Stimulated activated CD8-positive, alpha-beta memory T cell treated with anti-CD3 and anti-CD28 coated beads, Interleukin-15, amount 100 ng/mL, for 1 hour (primary cell): ENCODE data around the gene TUBB4A.
A peak's percentile ranks its signal among the peaks of the same experiment; 100 is the strongest.
"Not testable (repeated sequence)": the region's sequence is repeated elsewhere in the genome, so short reads cannot be mapped to it uniquely, and the experiment has no call there.

ENCODE experiments used
- DNase-seq: peaks from one replicate; pipeline ENCODE4 v3.0.0-alpha.2; 2020; ENCODE audit warnings: low read depth

The TUBB4A gene

DNA sequence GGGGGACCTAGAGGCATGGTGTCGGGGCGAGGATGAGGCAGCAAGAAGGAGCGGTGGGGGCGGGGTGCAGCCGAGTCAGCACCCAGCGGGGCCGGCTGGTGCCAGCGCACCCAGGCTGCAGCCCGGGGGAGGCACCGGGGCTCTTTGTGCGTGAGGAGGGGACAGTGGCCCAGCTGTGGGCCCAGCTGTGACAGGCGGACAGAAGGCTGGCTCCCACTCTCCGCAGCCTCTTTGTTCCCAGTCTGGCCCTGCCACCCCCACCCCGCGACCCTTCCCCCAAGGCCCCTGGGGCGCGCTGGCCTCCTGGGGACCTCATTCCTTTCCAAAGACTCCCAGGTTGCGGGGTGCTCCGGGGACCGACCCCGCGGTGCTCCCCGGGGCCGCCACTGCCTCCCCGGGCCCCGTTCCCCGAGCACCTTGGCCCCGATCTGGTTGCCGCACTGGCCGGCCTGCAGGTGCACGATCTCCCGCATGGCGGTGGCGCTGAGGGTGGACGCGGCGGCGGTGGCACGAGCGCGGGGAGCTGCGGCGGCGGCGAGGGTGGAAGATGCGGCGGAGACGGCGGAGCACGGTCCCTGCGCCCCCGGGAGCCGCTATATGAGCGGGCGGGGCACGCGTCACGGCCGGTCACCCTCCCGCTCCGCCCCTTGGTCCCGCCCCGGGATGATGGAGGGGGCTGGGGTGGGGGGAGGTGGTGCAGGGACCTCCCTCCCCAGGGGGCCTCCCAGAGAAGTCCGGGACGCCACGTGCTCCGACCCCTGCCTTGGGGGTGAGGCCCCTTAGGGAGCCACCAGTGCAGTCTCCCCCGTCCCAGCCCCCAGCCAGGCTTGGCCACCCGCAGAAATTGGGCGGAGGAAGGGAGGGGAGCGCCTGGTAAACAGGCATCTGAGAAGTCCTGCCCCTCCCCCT is at the start of gene TUBB4A:
TUBB4A (minus strand) TSS at position 570 of the 909 bp plus-strand sequence; CDS start at position 473, 97 bp downstream.
- DNase-seq = no peak

GRCh38 chr19:6551091-6551490 is 49.0 kb upstream of the TUBB4A start:
- no peak for DNase-seq

GRCh38 chr19:6550679-6551078 is 48.6 kb upstream of the TUBB4A start:
- DNase-seq = not testable (repeated sequence)

- DNase-seq = no peak
These were observed 41.8 kb upstream of the TUBB4A start for GRCh38 chr19:6543866-6544347.

DNA sequence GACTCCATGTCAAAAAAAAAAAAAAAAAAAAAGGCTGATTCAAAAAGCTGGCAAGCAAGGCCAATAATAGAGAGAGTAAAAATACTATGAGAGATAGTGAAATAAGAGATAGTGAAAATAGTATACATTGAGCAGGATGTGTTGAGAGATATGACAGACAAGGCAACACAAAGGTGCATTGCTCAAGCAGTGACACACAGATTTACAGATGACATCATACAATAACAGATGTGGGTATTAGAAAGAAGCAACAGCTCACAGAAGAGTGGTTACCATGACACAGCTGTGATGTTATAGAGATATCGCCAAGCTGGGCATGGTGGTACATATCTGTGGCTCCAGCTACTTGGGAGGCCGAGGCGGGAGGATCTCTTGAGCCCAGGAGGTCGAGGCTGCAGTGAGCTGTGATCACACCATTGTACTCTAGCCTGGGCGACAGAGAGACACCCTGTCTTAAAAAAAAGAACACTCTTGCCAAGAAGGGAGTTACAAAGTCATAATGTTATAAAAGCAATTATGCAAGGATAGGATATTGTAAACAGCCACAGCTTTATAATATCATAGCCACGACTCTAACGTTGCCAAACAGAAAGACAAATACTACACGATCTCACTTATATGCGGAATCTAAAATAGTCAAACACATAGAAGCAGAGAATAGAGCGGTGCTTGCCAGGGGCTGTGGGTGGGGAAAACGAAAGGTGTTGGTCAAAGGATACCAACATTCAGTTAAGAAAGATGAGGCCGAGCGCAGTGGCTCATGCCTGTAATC is 39.0 kb upstream of the TUBB4A start:
- DNase-seq = no peak

DNA sequence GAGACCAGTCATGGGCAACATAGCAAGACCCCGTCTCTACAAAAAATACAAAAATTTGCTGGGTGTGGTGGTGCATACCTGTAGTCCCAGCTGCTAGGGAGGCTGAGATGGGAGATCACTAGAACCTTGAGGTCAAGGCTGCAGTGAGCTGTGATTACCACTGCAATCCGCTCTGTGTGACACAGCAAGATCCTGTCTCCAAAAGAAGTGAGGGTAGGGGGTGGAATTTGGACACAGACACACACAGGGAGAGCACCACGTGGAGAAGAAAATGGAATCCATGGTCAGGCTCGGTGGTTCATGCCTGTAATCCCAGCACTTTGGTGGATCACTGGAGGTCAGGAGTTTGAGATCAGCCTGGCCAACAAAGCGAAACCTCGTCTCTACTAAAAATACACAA is 37.4 kb upstream of the TUBB4A start:
- DNase-seq = no peak

GRCh38 chr19:6535558-6536137 is 33.5 kb upstream of the TUBB4A start:
- DNase-seq = no peak

- no peak for DNase-seq
These were observed 32.5 kb upstream of the TUBB4A start for GRCh38 chr19:6534451-6535093.

GRCh38 chr19:6533746-6534418 is 31.8 kb upstream of the TUBB4A start:
- DNase-seq = no peak

- DNase-seq = no peak
These were observed 30.9 kb upstream of the TUBB4A start for GRCh38 chr19:6533000-6533328.

- DNase-seq = no peak
These were observed 30.3 kb upstream of the TUBB4A start for GRCh38 chr19:6532244-6532999.

- DNase-seq = no peak
These were observed 29.8 kb upstream of the TUBB4A start for GRCh38 chr19:6531956-6532243.

- no peak for DNase-seq
These were observed 29.2 kb upstream of the TUBB4A start for GRCh38 chr19:6531163-6531955.

GRCh38 chr19:6530386-6531162 is 28.5 kb upstream of the TUBB4A start, which contains the start of gene TNFSF9:
Gene TNFSF9 (plus strand): TSS chr19:6531026. CDS start chr19:6531037, 11 bp downstream.
- peak; percentile 70 for DNase-seq

DNA sequence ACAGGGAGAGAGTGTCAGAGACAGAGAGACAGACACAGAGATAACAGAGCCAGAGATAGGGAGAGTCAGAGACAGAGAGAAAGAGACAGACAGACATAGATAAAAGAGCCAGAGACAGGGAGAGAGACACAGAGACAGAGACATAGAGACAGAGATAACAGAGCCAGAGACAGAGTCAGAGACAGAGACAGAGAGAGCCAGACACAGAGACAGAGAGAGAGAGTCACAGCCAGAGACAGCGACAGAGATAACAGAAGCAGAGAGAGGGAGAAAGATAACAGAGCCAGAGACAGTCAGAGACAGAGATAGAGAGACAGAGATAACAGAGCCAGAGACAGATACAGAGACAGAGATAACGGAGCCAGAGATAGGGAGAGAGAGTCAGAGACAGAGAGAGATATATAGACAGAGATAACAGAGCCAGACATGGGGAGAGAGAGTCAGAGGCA is 27.9 kb upstream of the TUBB4A start:
- no peak for DNase-seq

DNA sequence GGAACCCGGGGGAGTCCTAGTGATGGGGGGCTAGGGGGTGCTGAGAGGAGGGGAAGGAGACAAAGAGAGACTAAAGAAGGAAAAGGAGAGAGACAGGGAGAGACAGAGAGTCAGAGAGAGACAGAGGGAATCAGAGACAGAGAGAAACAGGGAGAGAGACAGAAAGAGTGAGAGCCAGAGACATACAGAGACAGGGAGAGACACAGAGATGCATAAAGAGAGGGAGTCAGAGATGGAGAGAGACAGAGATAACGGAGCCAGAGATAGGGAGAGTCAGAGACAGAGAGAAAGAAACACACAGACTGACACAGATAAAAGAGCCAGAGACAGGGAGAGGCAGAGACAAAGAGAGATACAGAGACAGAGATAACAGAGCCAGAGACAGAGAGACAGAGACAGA is 27.2 kb upstream of the TUBB4A start:
- no peak for DNase-seq

- no peak for DNase-seq
These were observed 26.5 kb upstream of the TUBB4A start for GRCh38 chr19:6528544-6529121.

GRCh38 chr19:6527893-6528543 is 25.9 kb upstream of the TUBB4A start:
- no peak for DNase-seq
